ENCODE measurements around the gene GNG13.
A peak's percentile ranks its signal among the peaks of the same experiment; 100 is the strongest.

The GNG13 gene

DNA sequence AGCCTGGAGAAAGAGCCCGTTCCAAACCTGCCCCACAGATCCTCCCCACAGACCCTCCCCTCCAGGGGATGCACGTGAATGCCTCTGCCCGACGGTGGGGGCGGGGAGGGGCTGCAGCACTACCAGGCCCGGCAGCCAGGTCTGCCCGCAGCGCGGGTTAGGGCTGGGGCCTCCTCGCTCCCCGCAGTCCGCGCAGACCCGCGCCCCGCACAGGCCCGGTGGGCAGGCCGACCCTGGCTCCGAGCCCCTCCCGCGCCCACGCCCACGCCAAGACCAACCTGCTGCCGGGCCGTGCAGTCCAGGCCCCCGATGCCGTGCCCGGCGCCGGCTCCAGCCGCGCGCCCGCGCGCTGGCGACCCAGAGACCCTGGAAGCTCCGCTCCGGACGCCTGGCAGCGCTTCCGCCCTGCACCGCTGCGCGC is 12.5 kb downstream of the GNG13 start, which contains the start of gene RPUSD1:
RPUSD1 (minus strand) TSS at position 404 of the 421 bp plus-strand sequence. CDS start 644 bp downstream, outside the sequence.
- TF ChIP-seq, protein P1, sequence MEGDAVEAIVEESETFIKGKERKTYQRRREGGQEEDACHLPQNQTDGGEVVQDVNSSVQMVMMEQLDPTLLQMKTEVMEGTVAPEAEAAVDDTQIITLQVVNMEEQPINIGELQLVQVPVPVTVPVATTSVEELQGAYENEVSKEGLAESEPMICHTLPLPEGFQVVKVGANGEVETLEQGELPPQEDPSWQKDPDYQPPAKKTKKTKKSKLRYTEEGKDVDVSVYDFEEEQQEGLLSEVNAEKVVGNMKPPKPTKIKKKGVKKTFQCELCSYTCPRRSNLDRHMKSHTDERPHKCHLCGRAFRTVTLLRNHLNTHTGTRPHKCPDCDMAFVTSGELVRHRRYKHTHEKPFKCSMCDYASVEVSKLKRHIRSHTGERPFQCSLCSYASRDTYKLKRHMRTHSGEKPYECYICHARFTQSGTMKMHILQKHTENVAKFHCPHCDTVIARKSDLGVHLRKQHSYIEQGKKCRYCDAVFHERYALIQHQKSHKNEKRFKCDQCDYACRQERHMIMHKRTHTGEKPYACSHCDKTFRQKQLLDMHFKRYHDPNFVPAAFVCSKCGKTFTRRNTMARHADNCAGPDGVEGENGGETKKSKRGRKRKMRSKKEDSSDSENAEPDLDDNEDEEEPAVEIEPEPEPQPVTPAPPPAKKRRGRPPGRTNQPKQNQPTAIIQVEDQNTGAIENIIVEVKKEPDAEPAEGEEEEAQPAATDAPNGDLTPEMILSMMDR (IDR thresholded peaks at IDR 0.05; ENCODE audit: low read depth, low read length, missing control alignments), result no peak
- DNase-seq (ENCODE audit: low read depth), result no peak
- peak within 1 kb of the TSS; percentile 99 for H3K4me3 ChIP-seq (ENCODE audit: low read depth, low read length)

- H3K4me3 ChIP-seq (ENCODE audit: low read depth, low read length), result peak overlapping the region; percentile 99
- DNase-seq (ENCODE audit: low read depth), result no peak
- TF ChIP-seq, protein P1 (IDR thresholded peaks at IDR 0.05; ENCODE audit: low read depth, low read length, missing control alignments), result no peak
Measured at GRCh38 chr16:787321-787966, 13.1 kb downstream of the GNG13 start.

- no peak overlapping the region for H3K4me3 ChIP-seq (ENCODE audit: low read depth, low read length)
- TF ChIP-seq, protein P1 (IDR thresholded peaks at IDR 0.05; ENCODE audit: low read depth, low read length, missing control alignments), result peak; percentile 82
- no peak for DNase-seq (ENCODE audit: low read depth)
Measured at GRCh38 chr16:785563-786535, 14.7 kb downstream of the GNG13 start.

DNA sequence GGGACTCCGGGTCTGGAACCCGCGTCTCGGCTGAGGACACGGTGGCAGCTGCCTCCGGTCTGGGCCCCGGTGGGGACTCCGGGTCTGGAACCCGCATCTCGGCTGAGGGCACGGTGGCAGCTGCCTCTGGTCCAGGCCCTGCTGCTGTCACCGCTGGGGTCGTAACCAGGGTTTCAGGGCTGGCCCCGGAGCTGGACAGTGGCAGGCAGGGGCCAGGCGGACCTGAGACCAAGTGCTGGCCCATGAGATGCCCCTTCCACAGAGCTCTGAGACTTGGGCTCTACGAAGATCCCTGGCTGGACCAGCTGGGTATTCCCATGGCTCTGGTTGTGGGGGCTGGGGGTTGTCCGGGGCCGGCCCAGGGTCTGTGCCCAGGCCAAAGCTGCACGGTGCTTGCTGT is 16.1 kb downstream of the GNG13 start:
- H3K4me3 ChIP-seq (ENCODE audit: low read depth, low read length), result no peak overlapping the region
- DNase-seq (ENCODE audit: low read depth), result no peak

DNA sequence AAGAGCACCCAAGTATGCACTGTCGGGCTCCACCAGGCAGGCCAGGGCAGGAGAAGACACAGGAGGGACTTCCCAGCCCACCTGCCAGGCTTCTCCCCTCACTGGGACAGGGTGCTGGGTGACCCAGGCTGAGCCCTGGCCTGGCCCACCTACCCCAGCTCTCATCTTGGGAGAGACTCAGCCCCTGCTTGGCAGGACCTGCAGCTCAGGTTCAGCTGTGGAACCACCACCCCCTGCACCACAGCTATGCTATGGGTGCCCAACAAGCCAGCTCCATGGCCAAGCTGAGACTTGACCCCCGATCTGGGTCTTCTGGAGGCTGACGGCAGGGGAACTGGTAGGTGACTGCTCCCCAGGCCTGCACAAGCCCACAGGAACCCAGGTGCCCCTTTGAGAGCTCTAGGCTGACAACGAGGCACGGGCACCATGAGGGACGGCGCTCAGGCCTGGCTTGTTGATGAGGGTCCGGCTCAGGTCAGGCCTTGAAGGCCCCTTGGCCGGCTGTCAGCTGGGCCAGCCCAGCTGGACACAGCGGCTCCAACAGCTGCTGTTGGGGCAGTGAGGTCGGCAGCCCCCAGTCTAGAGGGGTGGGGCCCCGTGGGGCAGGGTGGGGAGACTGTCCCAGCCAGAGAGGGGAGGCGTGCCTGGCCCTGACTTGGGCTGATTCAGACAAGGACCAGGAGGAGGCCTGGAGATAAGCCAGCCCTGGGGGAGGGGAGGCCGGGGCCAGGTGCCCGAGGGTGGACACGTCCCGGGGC is 17.0 kb downstream of the GNG13 start:
- no peak for DNase-seq (ENCODE audit: low read depth)
- no peak overlapping the region for H3K4me3 ChIP-seq (ENCODE audit: low read depth, low read length)
- TF ChIP-seq, protein P1 (IDR thresholded peaks at IDR 0.05; ENCODE audit: low read depth, low read length, missing control alignments), result no peak

More for the DNA sequence above, 16.1 kb downstream of the GNG13 start:
- TF ChIP-seq, protein P1 (IDR thresholded peaks at IDR 0.05; ENCODE audit: low read depth, low read length, missing control alignments), result no peak

GRCh38 chr16:782766-783403 is 17.6 kb downstream of the GNG13 start:
- H3K4me3 ChIP-seq (ENCODE audit: low read depth, low read length), result no peak overlapping the region
- no peak for DNase-seq (ENCODE audit: low read depth)
- TF ChIP-seq, protein P1 (IDR thresholded peaks at IDR 0.05; ENCODE audit: low read depth, low read length, missing control alignments), result no peak

Data from GM12864 (cell line).